GM19099 (cell line): ENCODE data around the gene R3HDML.

Source experiments
- POLR2A ChIP-seq: IDR thresholded peaks from 3 replicates; pipeline ENCODE4 v1.6.1; 2011; ENCODE audit warnings: low read depth; ENCODE audit not compliant: insufficient read length; ENCODE audit errors: extremely low read depth

R3HDML gene

GRCh38 chr20:44350567-44350966 lies 13.7 kb downstream of the R3HDML start:
- TF ChIP-seq POLR2A: no peak

DNA sequence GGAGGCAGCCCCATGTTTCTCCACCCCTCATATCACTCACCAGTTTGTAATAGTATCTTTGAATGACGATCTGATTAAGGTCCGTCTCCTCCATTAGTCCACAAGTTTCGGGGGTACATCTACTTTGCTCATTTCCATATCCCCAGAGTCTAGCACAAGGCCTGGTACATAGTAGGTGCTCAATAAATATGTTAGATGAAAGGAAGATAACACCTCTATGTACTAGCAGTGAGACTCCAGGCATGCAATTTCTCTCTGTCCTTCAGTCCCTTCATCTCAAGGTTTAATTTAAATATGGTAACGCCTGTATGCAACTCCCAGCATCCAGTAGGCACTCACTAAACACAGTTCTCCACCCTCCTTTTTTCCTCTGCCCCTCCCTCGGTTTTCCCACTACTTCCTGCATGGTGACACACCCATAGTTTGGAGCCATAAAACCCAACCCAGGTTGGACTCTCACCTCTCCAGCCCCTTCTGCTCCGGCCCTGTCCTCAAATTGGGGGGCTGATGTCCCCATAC lies 18.2 kb downstream of the R3HDML start:
- no peak for TF ChIP-seq POLR2A

DNA sequence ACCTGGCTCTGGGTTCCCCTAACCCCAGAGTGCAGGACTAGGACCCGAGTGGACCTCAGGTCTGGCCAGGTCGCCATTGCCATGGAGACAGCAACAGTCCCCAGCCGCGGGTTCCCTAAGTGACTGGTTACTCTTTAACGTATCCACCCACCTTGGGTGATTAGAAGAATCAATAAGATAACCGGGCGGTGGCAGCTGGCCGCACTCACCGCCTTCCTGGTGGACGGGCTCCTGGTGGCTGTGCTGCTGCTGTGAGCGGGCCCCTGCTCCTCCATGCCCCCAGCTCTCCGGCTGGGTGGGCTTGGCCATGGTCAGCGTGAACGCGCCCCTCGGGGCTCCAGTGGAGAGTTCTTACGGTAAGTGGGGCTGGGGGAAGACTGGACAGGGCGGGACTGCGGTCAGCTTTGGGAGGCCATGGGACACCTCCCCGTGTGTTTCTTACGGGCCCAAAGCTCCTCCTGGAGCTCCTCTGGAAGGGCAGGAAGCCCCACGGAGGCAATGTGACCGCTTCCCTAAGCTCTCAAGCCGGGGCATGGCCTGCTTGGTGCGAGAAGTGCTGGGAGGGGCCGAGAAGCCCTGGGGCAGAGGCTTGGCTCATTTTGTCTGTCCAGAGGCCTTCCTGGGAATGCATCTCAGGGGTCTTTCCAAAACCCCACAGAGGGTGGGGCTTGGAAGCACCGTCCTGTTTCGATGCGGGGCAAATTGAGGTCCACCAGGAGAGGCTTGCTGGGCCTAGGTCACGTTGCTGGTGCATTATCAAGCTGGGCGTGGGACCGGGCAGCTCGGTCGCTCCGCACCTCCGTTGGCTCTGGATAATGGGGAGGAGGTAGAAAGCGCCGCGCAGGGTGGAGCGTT lies 18.9 kb downstream of the R3HDML start, which contains the start of gene HNF4A:
Gene HNF4A, plus strand, starts transcription at position 202 of the 855 bp plus-strand sequence. Its CDS starts 106 bp downstream, at position 308.
- no peak for TF ChIP-seq POLR2A

DNA sequence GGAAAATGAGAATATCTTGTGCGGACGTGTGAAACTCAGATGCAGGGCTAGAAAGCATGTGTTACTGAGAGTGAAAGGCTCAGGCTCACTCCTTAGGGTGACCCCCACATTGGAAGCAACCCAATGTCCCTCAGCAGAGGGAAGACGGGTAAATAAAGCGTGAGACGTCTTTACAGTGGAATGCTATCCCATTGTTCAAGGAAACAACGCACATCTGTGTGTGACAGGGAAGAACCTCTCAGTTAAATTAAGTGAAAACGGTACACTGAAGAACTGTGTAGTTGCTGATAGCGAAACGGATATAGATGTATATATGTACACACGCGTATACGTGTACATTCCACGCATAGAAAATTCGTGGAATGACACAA lies 19.5 kb downstream of the R3HDML start:
- TF ChIP-seq POLR2A: no peak

DNA sequence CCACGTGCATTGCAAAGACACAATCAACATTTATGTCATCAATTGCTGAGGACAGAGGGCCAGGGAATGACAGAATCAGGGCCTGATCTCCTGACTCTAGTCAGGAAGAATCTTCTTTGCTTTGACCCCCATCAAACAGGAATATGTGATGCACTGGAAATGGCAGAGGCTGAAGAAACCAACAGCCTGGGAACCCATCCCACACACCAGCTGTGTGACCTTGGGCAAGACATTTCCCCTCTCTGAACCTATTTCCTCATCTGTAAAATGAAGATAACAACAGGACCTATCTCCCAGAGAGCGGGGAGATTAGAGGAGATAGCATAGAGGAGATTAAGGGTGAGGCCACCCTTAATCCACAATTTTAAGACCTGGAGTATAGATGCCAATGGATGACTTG lies 20.2 kb downstream of the R3HDML start:
- no peak for TF ChIP-seq POLR2A

DNA sequence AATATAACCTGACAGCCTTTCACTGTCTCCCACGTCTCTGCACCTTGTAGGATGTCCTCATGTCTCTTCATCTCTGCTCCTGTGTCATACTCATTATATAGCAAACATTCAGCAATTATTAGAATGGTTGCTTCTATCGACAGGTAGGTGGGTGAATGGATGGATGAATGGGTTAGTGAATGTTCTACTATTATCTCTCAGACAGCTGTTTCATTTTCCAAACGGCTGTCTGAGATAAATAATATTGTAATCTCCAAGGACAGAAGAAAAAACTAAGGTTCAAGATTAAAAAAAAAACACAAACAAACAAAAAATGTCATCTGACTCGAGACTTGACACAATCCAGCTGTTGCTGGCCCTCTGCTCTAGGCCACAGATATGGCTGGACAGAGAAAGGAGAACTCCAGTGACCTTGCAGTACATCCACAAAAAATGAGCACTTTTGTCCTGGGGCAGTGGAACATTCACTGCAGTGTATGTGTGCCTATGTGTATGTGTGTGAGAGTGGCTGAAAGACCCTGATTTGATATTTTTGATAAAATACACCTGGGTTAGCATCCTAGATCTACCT lies 20.8 kb downstream of the R3HDML start:
- TF ChIP-seq POLR2A: no peak

DNA sequence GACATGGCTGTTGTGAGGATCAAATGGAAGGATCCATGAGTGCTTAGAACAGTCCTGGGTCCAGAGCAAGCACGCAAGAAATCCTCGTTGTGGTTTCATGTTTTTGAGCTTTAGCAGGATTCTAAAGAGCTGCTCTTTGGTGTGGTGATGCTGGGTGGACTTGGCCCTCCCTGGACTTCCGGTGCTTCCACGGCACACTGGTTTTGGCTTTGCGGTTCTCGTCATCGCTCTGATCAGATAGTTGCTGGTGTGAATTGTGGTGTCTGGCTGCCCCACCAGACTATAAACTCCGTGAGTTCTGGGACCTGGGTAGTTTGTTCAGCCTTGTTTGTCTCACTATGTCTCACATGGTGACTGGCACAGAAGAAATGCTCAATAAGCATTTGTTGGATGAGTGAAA lies 21.9 kb downstream of the R3HDML start:
- TF ChIP-seq POLR2A: no peak

DNA sequence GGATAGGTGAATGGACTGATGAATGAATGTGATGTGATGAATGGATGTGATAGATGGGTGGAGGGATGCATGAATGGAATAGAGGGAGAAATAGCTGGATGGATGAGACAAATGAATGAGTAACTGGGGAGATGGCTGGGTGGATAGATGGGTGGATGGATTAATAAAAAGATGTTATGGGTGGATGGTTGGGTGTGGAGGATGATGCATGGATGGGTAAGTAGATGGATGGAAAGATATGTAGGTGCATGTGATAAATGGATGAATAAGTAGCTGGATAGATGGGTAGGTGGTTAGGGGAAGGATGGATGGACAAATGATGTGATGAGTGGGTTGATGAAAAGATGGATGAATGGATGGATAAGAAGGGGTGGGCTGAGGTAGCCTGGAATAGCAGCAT lies 23.4 kb downstream of the R3HDML start:
- no peak for TF ChIP-seq POLR2A

DNA sequence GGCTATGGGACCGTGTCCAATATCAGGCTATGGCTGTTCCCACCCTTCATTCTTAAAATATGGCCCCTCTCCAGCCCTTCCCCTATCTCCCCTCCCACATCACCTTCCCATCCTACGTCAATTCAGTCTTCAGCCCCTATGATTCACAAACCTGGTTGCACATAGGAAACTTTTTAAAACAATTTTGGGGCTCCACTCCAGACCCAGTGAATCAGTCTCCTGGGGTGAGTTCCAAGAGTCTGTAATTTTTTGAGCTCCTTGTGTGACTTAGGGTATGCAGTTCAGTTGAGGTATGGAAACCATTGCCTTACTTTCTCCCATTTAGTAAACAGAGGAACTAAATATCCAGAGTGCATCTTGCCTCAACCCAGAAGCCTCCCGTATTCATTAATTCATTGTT lies 24.2 kb downstream of the R3HDML start:
- no peak for TF ChIP-seq POLR2A

GRCh38 chr20:44362466-44362940 lies 25.7 kb downstream of the R3HDML start:
- no peak for TF ChIP-seq POLR2A

DNA sequence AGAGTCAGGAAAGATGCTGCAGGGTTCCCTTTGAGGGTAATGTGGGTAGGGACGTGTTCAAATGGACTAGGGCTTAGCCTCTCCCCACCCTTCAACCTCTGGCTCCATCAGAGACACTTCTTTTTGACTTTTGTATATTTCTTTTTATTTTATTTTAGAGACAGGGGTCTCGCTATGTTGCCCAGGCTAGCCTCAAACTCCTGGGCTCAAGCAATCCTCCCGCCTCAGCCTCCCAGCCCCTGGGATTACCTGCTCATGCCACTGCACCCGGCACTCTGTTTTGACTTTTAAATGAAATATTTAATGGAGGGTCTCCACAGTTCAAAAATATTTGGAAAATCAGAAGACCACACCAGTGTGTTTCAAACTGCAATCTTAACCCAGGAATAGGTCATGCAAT lies 27.2 kb downstream of the R3HDML start:
- TF ChIP-seq POLR2A: no peak

DNA sequence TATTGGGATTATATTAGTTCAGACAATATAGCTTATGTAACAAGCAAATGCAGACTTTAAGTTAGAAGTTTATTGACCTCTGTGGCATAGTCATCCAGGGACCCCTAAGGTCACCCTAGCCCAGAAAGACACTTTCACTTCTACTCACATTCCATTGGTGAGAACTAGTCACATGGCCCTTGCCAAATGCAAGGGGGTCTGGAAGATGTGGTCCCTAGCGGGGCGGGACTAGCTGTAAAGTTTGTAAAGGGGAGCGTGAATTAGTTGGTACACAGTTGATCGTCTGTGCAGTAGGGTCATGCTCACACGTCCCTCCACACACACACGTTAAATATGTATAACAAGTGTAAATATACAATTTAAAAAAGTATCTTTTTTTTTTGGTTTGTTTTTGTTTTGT lies 27.9 kb downstream of the R3HDML start:
- TF ChIP-seq POLR2A: no peak

- TF ChIP-seq POLR2A: no peak
Observed at GRCh38 chr20:44367746-44368145, 30.9 kb downstream of the R3HDML start.

DNA sequence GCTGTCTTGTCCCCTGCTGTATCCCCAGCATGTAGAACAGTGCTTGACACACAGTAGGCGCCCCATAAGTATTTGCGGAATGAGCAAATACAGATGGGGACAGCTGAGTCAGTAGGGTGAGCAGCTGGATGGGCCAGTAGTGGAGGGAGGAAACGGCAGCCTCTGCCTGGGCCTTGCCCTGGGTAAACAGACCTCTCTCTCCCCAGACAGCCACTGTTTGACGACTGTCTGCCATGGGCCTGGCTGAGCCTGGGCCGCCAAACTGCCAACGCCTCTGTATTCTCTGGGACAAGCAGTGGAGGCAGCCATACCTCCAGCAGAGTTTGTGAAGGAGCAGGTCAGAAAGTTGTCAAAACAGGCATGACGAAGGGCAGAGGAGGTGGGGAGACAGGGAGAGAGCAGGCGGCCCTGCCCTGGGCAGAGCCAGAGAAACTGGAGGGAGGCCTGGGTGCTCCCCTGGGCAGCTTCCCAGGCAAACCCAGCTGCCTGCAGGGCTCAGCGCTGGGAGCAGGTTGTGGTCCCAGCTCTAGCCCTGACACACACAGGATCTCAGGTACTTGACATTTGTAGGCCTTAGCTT lies 33.9 kb downstream of the R3HDML start:
- no peak for TF ChIP-seq POLR2A

- TF ChIP-seq POLR2A: no peak
Observed at GRCh38 chr20:44382641-44383040, 45.8 kb downstream of the R3HDML start.
